GM12878 (cell line): ENCODE results near the gene EMX1. TPM values are rescaled to one million over a fixed set of nuclear protein-coding genes. Genes with fewer than 3 reads are reported as not detected.

ENCODE experiments used
- ATAC-seq: fragments of 200-7000 bp; cut with Tn5 transposase; 3 replicates; pipeline ENCODE4 v1.9.1; 2020; ENCODE audit warnings: mild to moderate bottlenecking, moderate library complexity
- BruUV-seq: library from RNA; stranded (reverse); fragments of 400-500 nt; replicated peaks from 2 replicates; lab custom pipeline; 2021; lab: Mats Ljungman, UMichigan
- CTCF ChIA-PET: fragments of 300-600 bp; sonication (Branson Sonifier 250); formaldehyde crosslinking; extraction: SDS; loops from one replicate; lab custom pipeline; 2021; ENCODE audit warnings: inconsistent platforms; lab: Yijun Ruan, JAX
- POLR2A ChIA-PET: fragments of 350-600 bp; formaldehyde crosslinking; extraction: SDS; loops from one replicate; lab custom pipeline; 2021; ENCODE audit warnings: inconsistent platforms; lab: Charles Lee
- RAD21 ChIA-PET: fragments of 300-600 bp; sonication (Branson Sonifier 250); formaldehyde crosslinking; loops from one replicate; lab custom pipeline; 2023; ENCODE audit warnings: antibody characterized with exemption; ENCODE audit not compliant: unreplicated experiment; lab: Charles Lee
- SMC1A ChIA-PET: fragments of 300-600 bp; sonication (Branson Sonifier 250); formaldehyde crosslinking; loops from one replicate; lab custom pipeline; 2023; ENCODE audit not compliant: unreplicated experiment, uncharacterized antibody; lab: Charles Lee
- DNase-seq: peaks from one replicate; pipeline ENCODE4 v3.0.0-alpha.2; 2011; ENCODE audit warnings: low read depth, low spot score
- FAIRE-seq: peaks from 3 replicates; lab custom pipeline; 2011; peaks lifted over from hg19 to GRCh38; lab: Jason Lieb, UNC
- H2AFZ ChIP-seq: 2 replicates; pipeline ENCODE4 v1.6.0; 2011; ENCODE audit warnings: low read depth, low read length, control low read depth; ENCODE audit not compliant: control insufficient read depth
- H3K27ac ChIP-seq: 2 replicates; pipeline ENCODE4 v1.5.1; 2011; ENCODE audit warnings: control low read depth; ENCODE audit not compliant: control insufficient read depth, insufficient read depth
- H3K27me3 ChIP-seq, 2 experiments: replicated peaks in 1 of 2; 2 replicates each; pipeline versions ENCODE4 v1.6.0 to v1.6.1; 2011; ENCODE audit warnings: low read length in 1 of 2; ENCODE audit not compliant: control insufficient read depth in 2 of 2, insufficient read depth in 2 of 2
- H3K36me3 ChIP-seq, 2 experiments: 2 replicates each; pipeline ENCODE4 v1.5.1; 2011; ENCODE audit warnings: low read length in 1 of 2; ENCODE audit not compliant: control insufficient read depth in 2 of 2, insufficient read depth in 2 of 2
- H3K4me1 ChIP-seq: 2 replicates; pipeline ENCODE4 v1.6.1; 2011; ENCODE audit warnings: mild to moderate bottlenecking, low read length, moderate library complexity, mixed read lengths; ENCODE audit not compliant: control insufficient read depth, insufficient read depth
- H3K4me2 ChIP-seq: 2 replicates; pipeline ENCODE4 v1.6.0; 2011; ENCODE audit warnings: control low read depth; ENCODE audit not compliant: control insufficient read depth, insufficient read depth
- H3K4me3 ChIP-seq: fragments of 200-600 bp; sonication (generic); 2 replicates; pipeline ENCODE4 v1.5.1; 2016
- H3K79me2 ChIP-seq: 2 replicates; pipeline ENCODE4 v1.6.0; 2011; ENCODE audit warnings: low read length; ENCODE audit not compliant: control insufficient read depth, insufficient read depth
- H3K9ac ChIP-seq: 2 replicates; pipeline ENCODE4 v1.8.0; 2011; ENCODE audit warnings: low read length, control low read depth, mixed read lengths; ENCODE audit not compliant: control insufficient read depth, insufficient read depth
- H3K9me3 ChIP-seq: replicated peaks from 3 replicates; pipeline ENCODE4 v1.5.1; 2011; ENCODE audit warnings: mild to moderate bottlenecking, low read length; ENCODE audit not compliant: control insufficient read depth, insufficient read depth
- H4K20me1 ChIP-seq: 2 replicates; pipeline ENCODE4 v1.6.0; 2011; ENCODE audit not compliant: control insufficient read depth, insufficient read depth
- CHD2 ChIP-seq: IDR thresholded peaks from 2 replicates; pipeline ENCODE4 v1.6.1; 2011; ENCODE audit warnings: low read depth, low read length, improper control_type of control experiment, borderline replicate concordance
- EGR1 ChIP-seq, 2 experiments: IDR thresholded peaks; 1 replicate in 1 of 2; 2 replicates in 1 of 2; pipeline ENCODE4 v1.6.1; 2011 to 2012; ENCODE audit warnings: low read depth in 2 of 2, low read length in 2 of 2, borderline replicate concordance in 1 of 2, mild to moderate bottlenecking in 1 of 2, moderate library complexity in 1 of 2
- ETV6 ChIP-seq, 2 experiments: fragments of 450-650 bp in 1 of 2; IDR thresholded peaks in 1 of 2; conservative IDR thresholded peaks in 1 of 2; 2 replicates each; pipeline ENCODE4 v1.6.1; 2014; ENCODE audit warnings: antibody characterized with exemption in 1 of 2, borderline replicate concordance in 1 of 2, low read depth in 1 of 2, mild to moderate bottlenecking in 1 of 2, moderate library complexity in 1 of 2
- GABPA ChIP-seq: IDR thresholded peaks from 2 replicates; pipeline ENCODE4 v1.6.1; 2014; ENCODE audit warnings: antibody characterized with exemption, low read depth, mild to moderate bottlenecking, inconsistent platforms
- KLF5 ChIP-seq: fragments of 450-650 bp; IDR thresholded peaks from 2 replicates; pipeline ENCODE4 v1.6.1; 2014; ENCODE audit warnings: mild to moderate bottlenecking; ENCODE audit not compliant: partially characterized antibody
- MTA3 ChIP-seq: IDR thresholded peaks from 2 replicates; pipeline ENCODE4 v1.6.1; 2012; ENCODE audit warnings: low read length, inconsistent platforms, borderline replicate concordance
- MYB ChIP-seq: fragments of 150-350 bp; IDR thresholded peaks from 2 replicates; pipeline ENCODE4 v1.6.1; 2014; ENCODE audit warnings: mild to moderate bottlenecking, low read depth, low read length, borderline replicate concordance
- NFXL1 ChIP-seq: fragments of 450-650 bp; IDR thresholded peaks from 2 replicates; pipeline ENCODE4 v1.6.1; 2017; ENCODE audit warnings: antibody characterized with exemption, mild to moderate bottlenecking, borderline replicate concordance
- POLR2AphosphoS5 ChIP-seq: IDR thresholded peaks from 2 replicates; pipeline ENCODE4 v1.6.1; 2011; ENCODE audit warnings: mild to moderate bottlenecking, low read length, inconsistent platforms
- RAD21 ChIP-seq: IDR thresholded peaks from 2 replicates; pipeline ENCODE4 v1.6.1; 2011; ENCODE audit warnings: mild to moderate bottlenecking, low read depth, low read length, moderate library complexity; ENCODE audit not compliant: insufficient read depth
- RBBP5 ChIP-seq: fragments of 200-600 bp; sonication (generic); conservative IDR thresholded peaks from 2 replicates; pipeline ENCODE4 v1.6.1; 2016
- RELA ChIP-seq: fragments of 450-650 bp; IDR thresholded peaks from 2 replicates; pipeline ENCODE4 v1.8.0; 2014; ENCODE audit warnings: borderline replicate concordance; ENCODE audit not compliant: partially characterized antibody
- ZNF207 ChIP-seq: fragments of 450-650 bp; IDR thresholded peaks from 2 replicates; pipeline ENCODE4 v1.6.1; 2014; ENCODE audit warnings: antibody characterized with exemption, mild to moderate bottlenecking, borderline replicate concordance
- WGBS: methylation state at CpG from one replicate; pipeline ENCODE4 v1.1.6; 2016; ENCODE audit warnings: low lambda C conversion rate; ENCODE audit not compliant: insufficient replicate concordance, insufficient coverage; ENCODE audit errors: missing lambda C conversion rate; 5-methylcytosine and 5-hydroxymethylcytosine counted together
- in situ Hi-C: fragments of 300-500 bp; cut with MboI; formaldehyde crosslinking; loops from 9 replicates; pipeline ENCODE4 v1.14.3; 2018; ENCODE audit warnings: mixed read lengths
- intact Hi-C: fragments of 100-400 bp; cut with micrococcal nuclease; formaldehyde crosslinking; loops from one replicate; pipeline ENCODE4 v1.14.2; 2022; ENCODE audit not compliant: unreplicated experiment
- polyA plus RNA-seq, 11 experiments: library from polyadenylated mRNA; depleted of rRNA in 4 of 11; unstranded in 6 of 11; stranded (reverse) in 5 of 11; fragments of >200 nt; fragmentation: Nextera tagmentation in 4 of 11; fragmentation: Illumina TruSeq in 1 of 11; extraction: Ambion mirVana in 4 of 11; extraction: Trizol in 1 of 11; gene quantifications; 1 replicate in 1 of 11; 2 replicates in 10 of 11; pipeline versions ENCODE4 v1.2.1 to v1.2.3, GENCODE V29; 2011 to 2016; ENCODE audit warnings: inconsistent platforms in 2 of 11, missing spikeins in 2 of 11, low read depth in 1 of 11
- total RNA-seq, 4 experiments: library from RNA; depleted of rRNA in 3 of 4; stranded (reverse); fragments of >200 nt in 3 of 4; fragmentation: Illumina TruSeq in 1 of 4; extraction: Trizol in 1 of 4; gene quantifications; 2 replicates each; pipeline versions ENCODE4 v1.2.1 to v1.2.3, GENCODE V29; 2013 to 2021
- TF ChIP-seq, protein P1 (sequence below): fragments of 450-650 bp; IDR thresholded peaks from 2 replicates; pipeline ENCODE4 v1.6.1; 2018; ENCODE audit warnings: mild to moderate bottlenecking, low read depth, moderate library complexity; ENCODE audit not compliant: partially characterized antibody
- TF ChIP-seq, protein P2 (sequence below): fragments of 150-350 bp; IDR thresholded peaks from 2 replicates; pipeline ENCODE4 v1.6.1; 2014; ENCODE audit warnings: mild to moderate bottlenecking, low read depth, low read length

Gene EMX1
- total and polyA plus RNA-seq, 10 of the 15 experiments (the other 5 are each of a cell fraction or from before 2014, with no cell fraction given): 0.07 to 5.1 (median 1.2) TPM; not detected in 1

DNA sequence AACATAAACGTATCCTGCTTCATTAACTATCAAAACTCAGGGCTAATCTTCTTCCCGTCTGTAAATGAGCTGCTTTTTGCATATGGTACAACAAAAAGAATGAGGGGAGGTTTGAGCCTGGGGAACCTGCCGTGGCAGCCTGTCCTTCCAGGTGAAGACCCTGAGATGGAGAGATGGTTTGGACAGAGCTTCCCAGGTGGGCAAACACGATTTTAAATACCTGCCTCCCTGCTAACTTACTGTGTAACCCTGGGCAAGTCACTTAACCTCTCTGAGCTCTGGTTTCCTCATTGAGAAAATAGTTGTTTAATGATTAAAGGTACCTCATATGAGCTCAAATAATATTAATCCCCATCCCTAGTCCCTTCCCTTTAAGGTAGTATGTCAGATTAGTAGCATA, 9.0 kb downstream of the EMX1 start (continued):
- TF ChIP-seq, protein P1, sequence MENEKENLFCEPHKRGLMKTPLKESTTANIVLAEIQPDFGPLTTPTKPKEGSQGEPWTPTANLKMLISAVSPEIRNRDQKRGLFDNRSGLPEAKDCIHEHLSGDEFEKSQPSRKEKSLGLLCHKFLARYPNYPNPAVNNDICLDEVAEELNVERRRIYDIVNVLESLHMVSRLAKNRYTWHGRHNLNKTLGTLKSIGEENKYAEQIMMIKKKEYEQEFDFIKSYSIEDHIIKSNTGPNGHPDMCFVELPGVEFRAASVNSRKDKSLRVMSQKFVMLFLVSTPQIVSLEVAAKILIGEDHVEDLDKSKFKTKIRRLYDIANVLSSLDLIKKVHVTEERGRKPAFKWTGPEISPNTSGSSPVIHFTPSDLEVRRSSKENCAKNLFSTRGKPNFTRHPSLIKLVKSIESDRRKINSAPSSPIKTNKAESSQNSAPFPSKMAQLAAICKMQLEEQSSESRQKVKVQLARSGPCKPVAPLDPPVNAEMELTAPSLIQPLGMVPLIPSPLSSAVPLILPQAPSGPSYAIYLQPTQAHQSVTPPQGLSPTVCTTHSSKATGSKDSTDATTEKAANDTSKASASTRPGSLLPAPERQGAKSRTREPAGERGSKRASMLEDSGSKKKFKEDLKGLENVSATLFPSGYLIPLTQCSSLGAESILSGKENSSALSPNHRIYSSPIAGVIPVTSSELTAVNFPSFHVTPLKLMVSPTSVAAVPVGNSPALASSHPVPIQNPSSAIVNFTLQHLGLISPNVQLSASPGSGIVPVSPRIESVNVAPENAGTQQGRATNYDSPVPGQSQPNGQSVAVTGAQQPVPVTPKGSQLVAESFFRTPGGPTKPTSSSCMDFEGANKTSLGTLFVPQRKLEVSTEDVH: no peak

DNA sequence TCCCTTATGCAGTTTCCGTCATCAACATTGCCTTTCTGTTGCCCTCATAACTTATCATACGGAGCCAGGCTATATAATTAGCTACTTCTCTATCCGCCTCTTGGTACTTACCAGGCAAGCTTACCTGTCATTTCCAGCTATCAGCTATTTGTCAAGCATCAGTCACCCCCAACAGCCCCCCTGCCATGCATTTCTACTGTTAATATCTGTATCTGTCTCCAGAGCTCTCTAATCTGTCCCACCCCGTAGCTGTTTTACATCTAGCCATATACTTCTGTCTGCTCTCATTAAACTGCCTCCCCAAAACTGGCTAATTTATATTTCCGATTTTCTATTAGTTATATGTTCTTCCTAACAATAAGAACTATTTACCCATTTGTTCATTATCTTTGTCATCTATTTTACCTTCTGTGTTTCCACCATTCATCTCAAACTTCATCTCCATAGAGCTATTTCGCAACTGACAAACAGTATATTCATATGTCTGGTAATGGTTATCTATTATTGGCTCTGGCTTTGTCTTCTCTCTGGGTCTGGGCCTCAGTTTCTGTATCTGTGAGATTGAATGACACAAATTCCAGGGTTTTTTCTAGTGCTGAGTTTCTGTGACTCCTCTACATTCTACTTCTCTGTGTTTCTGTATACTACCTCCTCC, 9.6 kb downstream of the EMX1 start:
- ChIA-PET CTCF (interaction anchor here (1.2 to 9.4 kb wide), 6 partner anchors 8 to 64 kb away, joined by 3 to 105 read pairs (median 5); no protein-coding TSS in a partner anchor), POLR2A (interaction anchor here (0.6 to 1.6 kb wide), 3 partner anchors 10 to 53 kb away, joined by 3 to 5 read pairs (median 3); partner anchors contain the start of gene EMX1), RAD21 (interaction anchor here (1.4 to 4.6 kb wide), 3 partner anchors 10 to 48 kb away, joined by 3 to 30 read pairs (median 5); partner anchors contain the start of gene EMX1), SMC1A (interaction anchor here (0.6 to 3.8 kb wide), 9 partner anchors 8 to 48 kb away, joined by 3 to 23 read pairs (median 7); partner anchors contain the start of gene EMX1)
- no peak overlapping the region for H3K4me2 ChIP-seq
- FAIRE-seq (no peak), DNase-seq (no peak), ATAC-seq (no peak)
- no peaks in the 10 kb centered on the region for H3K4me1 ChIP-seq
- BruUV-seq: no TSS peak
- peaks cover 7 to 22% of the 10 kb centered on the region in 2 experiments for H3K27me3 ChIP-seq
- no peak overlapping the region for H3K4me3 ChIP-seq
- intact Hi-C loops: no loop called here
- H4K20me1 ChIP-seq: no peaks in the 10 kb centered on the region; the same call in 1 of the 2 replicates
- in situ Hi-C loops: no loop called here
- H3K36me3 ChIP-seq: no peaks in the 10 kb centered on the region
- H3K79me2 ChIP-seq: no peaks in the 10 kb centered on the region
- no peak overlapping the region for H3K9ac ChIP-seq
- WGBS: 26% methylated on average over 6 of the region's 6 CpGs
- no peaks in the 10 kb centered on the region for H3K9me3 ChIP-seq
- no peak overlapping the region for H3K27ac ChIP-seq
- no peak overlapping the region for H2AFZ ChIP-seq
- TF ChIP-seq RBBP5 (no peak), ZNF207 (no peak), NFXL1 (no peak), CHD2 (no peak), MYB (no peak), RELA (no peak), ETV6 (conservative IDR thresholded peaks at IDR 0.05 in 1 of 2, IDR thresholded peaks at IDR 0.05 in 1 of 2; ENCODE audit: borderline replicate concordance in 1 of 2, low read depth in 1 of 2) (no peak), EGR1 (IDR thresholded peaks at IDR 0.05; ENCODE audit: borderline replicate concordance in 1 of 2, low read depth in 2 of 2, low read length in 2 of 2) (no peak), POLR2AphosphoS5 (no peak), RAD21 (no peak), MTA3 (no peak), KLF5 (no peak), GABPA (no peak)
- TF ChIP-seq, protein P2, sequence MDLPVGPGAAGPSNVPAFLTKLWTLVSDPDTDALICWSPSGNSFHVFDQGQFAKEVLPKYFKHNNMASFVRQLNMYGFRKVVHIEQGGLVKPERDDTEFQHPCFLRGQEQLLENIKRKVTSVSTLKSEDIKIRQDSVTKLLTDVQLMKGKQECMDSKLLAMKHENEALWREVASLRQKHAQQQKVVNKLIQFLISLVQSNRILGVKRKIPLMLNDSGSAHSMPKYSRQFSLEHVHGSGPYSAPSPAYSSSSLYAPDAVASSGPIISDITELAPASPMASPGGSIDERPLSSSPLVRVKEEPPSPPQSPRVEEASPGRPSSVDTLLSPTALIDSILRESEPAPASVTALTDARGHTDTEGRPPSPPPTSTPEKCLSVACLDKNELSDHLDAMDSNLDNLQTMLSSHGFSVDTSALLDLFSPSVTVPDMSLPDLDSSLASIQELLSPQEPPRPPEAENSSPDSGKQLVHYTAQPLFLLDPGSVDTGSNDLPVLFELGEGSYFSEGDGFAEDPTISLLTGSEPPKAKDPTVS: no peak
